Esophagus squamous epithelium (tissue), 4 donors: Measurements from ENCODE around the gene NR3C2.

Experiments used
- CTCF ChIP-seq, 6 experiments: fragments of 450-650 bp in 4 of 6; fragments of 200-600 bp in 2 of 6; sonication (generic) in 2 of 6; IDR thresholded peaks; one replicate each; pipeline ENCODE4 v1.5.1; 2016 to 2019; ENCODE audit warnings: antibody characterized with exemption in 6 of 6, mild to moderate bottlenecking in 4 of 6, moderate library complexity in 4 of 6
- POLR2A ChIP-seq, 4 donors: fragments of 450-650 bp; IDR thresholded peaks; one replicate each; pipeline ENCODE4 v1.6.1; 2017; ENCODE audit warnings: antibody characterized with exemption in 4 of 4, mild to moderate bottlenecking in 4 of 4, moderate library complexity in 3 of 4

GRCh38 chr4:148255344-148255720 lies 186.9 kb downstream of the NR3C2 start:
- TF ChIP-seq CTCF (IDR thresholded peaks at IDR 0.05) (no peak), POLR2A (IDR thresholded peaks at IDR 0.05) (no peak)
